NCI-H1092 (cell line): ENCODE measurements around the gene ADAMTS2.

ENCODE experiments used
- DNase-seq: peaks from one replicate; lab custom pipeline; 2025; lab: John Stamatoyannopoulos, UW

ADAMTS2 gene

DNA sequence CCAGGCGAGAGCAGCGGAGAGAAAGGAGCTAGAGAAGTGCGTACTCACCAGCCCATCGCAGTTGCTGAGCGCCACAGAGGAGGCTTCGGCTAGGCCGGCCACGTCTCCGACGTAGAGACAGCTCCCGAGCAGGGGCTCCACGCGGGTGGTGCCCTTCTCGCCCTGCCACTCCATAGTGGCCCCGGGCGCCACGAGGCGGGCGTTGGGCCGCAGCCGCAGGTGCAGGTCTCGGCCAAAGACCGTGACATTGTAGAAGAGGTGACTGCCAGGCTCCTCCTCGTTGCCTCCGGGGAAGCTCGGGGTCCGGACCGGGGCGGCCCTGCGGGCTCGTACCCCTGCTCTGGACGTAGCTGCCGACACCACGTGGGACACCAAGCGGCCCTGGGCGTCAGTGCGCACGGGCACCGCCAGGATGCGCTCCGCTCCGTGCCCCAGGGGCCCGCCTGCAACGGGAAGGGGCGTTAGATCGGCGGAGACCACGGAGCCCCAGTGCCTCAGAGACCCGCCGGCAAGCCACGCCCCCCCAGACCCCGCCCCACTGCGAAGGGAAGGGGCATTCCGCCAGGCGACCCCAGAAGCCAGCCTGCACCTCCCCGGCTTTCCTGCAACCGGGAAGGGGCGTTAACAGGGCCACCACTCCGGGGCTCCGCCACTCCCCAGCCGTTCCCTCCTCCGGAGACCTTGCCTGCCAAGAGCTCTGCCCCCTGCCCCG, 1.4 kb downstream of the ADAMTS2 start:
- DNase-seq, result no peak

DNA sequence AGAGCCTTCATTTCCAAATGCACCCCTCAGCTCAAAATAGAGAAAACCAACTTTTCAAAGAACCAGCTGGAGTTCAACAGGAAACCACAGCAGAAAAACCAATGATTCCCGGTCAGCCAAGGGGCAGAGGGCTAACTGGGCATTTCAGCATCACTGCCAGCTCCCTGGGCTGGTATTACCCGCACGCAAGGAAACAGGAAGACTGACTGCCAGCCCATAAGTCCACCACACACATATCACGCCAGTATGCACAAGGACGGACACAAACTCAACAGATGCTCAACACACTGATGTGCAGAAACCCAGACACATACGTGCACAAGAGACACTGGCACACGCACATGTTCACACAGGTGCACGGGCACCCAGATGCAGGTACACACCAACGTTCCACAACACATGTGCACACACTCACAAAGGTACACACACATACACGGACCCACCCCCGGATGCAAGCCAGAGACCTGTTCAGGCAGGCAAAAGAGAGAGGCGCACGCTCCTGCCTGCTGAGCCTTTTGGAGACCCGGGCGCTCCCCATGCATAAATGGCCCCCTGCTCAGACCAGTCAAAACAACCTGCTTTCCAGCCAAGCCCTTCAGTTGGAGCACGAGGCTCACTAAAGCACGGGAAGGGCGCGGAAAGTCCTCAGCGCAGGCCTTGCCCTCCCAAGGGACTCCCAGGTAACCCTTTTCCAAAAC, 2.1 kb downstream of the ADAMTS2 start:
- no peak for DNase-seq

DNA sequence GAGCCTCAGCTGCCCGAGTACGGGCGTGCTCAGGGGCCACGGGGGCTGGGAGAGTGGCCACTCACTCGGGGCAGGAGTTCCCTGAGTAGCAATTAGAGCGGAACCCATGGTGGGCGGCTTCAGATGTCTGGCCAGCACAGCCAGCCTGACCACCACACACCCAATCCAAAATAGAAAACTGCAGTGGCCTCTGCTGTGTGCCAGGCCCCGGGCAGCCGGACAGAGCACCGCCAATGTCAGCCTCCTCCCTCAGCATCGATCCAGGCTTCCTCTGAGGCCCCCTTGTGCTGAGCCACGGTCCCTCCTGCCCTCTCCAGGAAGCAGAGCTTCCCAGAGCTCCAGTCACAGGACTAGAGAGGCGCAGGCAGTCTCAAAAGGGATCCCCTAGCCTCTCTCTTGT, 2.7 kb downstream of the ADAMTS2 start:
- DNase-seq, result no peak

DNA sequence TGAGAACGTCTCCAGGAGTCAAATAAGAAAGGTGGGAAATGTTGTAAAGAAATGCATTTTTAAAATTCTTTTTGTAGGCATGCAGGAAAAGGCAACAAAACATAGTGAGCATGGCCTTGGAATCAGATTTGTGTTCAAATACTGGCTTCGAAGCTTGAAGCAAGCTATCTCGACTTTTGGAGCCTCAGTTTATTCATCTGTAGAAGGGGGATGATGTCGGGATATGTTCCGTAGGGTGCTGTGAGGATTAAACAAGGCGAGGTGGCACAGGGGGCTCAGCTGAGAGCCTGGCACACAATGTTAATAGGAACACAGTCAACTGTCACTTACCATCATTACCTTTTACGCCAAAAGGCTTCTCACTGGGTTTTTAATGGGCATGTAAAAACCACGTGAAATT, 4.8 kb downstream of the ADAMTS2 start:
- DNase-seq, result no peak

DNA sequence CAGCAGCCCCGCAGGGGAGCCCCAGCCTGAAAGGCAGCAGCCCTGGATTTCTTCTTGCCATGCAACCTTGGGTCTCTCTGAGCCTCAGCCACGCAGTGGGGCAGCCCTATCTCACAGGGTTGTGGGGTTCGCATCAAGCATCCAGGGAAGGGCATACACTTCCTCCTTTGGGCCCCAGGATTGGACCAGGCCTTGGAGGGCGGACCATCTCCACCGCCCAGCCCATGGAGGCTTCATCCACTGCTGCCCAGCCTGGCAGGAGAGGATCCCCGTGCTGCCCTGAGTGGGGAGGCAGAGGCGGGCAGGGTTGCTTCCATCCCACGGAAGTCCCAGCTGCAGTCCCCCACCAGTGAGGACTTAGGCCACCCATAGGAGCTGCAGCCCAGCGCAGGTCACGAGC, 5.3 kb downstream of the ADAMTS2 start:
- DNase-seq, result no peak

DNA sequence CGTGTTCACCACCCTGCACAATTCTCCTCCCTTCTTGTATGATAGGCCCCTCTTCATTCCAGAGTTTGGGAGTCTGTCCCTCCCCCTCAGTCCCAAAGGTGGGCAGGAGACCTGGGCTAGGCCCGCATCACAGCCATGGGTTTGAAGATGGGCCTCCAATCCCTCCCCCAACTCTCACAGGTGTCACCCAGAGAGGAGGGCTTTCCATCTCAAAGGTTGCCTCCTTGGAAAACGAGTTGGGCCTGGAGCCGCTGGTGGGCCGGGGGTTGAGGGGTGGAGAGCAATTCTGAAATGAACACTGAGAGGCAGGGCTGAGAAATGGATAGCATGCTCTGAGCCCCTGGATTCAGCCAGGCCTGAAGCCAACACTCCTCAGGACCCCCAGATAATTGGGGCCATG, 6.2 kb downstream of the ADAMTS2 start:
- no peak for DNase-seq

DNA sequence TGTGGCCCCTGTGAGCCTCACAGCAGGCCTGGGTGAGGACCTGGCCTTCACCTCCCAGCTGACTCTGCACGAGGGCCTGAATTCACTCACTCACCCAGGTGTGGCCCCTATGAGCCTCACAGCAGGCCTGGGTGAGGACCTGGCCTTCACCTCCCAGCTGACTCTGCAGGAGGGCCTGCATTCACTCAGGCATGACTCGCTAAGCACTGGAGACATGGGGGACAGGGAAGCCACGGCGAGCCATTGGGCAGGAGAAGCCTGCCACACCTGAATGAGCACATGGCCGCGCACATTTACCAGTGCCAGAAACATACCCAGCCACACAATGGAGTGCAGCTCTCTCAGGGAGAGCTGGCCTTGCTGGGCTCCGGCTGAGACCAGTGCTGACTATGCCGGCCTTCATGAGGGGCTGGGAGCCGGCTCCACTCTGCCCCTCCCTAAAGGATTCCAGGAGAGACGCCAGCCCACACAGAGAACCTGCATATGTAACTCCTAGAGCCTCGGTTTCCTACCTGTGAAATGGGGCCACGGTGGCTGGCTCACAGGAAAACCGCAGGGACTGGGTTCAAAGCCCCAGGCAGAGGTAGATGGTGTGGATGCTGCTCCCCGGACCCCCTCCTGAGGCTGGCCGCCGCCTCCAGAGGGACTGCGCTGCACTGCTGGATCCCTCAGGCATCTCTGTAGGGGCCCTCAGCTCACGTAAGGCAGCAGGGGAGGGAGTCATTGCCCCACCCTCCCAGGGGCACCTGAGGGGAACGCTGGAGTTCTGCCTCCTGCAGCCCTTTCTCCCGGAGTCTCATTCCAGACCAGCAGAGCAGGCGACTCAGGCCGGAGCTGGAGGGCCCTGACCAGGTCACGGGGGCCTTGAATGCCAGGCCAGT, 7.2 kb downstream of the ADAMTS2 start:
- no peak for DNase-seq

DNA sequence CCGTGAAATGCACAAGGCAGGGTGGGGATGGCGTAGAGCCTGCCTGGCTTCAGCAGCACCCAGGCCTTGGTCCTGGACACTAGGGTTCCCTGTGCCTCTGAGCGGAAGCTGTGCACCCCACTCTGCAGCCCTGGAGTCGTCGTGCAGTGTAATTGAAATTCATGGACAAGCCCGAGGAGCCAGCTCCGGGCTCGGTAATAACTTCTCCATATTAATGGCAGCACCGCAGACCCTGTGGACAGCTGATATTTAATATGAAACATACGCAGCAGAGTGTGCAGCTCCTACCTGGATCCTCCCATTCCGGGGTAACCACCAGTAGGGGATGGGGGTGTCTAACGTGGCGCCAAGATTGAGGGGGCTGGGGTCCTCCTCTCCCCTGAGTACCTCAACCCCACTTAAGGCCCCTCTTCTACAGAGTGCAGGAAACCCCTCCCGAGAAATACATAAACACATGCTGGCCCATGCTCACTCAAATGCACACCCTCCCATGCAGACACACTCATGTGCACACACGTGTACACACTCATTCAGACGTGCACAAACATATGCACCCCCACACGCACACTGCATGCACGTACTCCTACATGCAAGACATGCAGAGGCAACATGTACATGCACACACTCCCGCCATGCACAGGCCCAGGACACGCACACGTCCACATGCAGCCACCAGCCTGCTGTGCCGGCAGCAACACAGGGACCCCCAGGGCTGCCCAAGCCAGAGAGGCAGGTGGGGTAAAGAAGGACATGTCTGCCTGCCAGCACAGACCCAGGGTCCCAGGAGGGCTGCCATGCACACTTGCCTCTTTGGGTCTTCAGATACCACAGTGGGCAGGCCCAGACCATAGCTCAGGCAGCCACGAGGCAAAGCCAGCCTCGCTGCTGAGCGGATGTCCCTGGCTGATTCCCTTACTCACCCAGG, 8.1 kb downstream of the ADAMTS2 start:
- DNase-seq, result no peak

DNA sequence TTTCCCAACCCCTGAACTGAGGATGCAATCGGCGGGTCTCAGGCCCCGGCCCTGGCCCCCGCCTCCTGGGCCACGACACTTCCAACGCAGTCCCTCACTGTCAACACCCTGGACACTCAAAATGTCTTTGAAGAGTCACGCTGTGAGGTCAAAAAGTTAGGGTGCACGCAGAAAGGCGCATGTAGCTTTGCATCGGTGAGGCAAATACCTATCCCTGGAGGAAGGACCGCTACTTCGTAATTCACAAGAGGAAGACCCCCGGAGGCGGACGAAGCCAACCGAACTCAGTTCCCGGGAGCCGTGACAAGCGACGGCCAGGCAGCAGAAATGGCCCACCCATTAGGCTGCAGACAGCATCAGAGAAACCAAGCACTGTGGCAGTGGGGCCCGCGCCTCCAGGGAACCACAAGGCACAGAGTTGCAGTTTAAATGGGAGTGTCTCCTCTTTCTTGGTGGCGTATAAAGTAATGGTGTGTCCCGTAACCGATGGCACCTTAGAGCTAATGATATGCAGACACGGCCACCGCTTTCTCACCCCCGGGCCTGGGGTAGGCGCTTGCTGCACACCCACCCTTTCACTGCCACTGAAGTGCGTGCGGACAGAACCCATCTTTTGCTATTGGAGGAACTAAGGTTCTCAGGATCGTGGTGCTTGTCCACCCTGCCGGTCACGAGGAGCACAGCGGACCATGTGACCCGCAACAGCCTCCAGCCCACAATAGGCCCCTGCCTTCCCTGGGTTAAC, 9.0 kb downstream of the ADAMTS2 start:
- DNase-seq, result no peak

DNA sequence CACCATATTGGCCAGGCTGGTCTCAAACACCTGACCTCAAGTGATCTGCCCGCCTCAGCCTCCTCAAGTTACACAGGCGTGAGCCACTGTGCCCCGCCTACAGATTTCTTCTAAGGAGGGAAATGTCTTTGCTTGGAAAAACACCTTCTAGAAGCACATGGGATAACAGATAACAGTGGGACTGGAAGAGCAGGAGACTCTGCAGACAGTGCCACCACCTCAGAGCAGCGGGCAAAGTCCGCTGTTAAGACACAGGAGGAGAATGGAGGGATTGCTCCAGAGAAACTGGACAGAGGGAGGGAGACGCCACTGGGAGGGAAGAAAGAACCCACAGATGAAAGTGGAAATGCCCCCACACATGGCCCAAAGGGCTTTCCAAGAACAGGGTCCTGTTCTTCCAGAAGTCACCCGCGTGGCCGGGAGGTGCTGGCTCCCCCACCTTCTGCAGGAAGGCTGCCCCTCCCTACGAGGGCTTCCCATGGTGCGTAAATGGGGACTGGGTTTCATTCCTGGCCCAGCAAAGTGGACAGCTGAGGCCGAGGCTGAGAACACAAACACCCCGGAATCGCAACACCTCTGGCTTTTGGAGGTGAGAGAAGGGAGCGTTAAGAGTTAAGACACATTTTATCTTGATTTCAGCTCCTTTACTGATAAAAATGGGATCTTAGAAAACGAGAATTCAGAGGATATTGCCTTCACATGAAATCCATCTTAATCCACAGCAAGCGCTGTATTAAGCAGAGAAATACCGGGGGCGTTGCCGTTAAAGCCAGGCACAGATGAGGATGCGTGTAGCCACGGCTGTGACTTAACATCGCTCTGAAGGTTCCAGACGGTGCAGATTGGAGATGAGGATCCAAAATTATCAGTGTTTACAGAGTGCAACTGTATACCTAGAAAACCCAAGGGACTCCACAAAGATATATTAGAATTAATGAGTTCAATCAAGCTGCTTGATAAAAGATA, 11.2 kb downstream of the ADAMTS2 start:
- DNase-seq, result no peak

DNA sequence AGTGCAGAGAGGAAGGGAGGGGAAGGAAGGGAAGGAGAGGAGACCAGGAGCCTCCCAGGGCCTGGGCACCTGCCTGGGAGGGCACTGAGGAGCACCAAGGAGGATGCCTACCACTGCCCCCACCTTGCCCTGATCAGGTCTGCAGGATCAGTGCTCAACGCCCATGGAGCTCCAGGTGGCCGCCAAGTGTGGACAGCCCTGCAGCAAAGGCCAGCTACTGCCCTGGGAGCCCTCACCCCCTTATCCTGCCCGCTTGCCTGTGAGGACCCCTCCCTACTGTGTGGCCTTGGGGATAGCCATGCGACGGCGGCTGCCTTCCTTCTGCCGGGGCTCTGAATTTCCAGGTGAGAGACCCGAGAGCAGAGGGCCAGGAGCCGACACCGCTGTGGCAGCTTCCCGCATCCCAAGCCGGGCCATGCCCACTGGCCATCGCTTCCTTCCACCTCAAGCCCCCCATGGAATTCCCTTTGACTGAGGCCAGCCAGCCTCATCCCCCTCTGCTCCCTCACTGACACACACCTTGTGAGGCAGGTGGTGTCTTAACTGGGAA, 12.4 kb downstream of the ADAMTS2 start:
- DNase-seq, result no peak

DNA sequence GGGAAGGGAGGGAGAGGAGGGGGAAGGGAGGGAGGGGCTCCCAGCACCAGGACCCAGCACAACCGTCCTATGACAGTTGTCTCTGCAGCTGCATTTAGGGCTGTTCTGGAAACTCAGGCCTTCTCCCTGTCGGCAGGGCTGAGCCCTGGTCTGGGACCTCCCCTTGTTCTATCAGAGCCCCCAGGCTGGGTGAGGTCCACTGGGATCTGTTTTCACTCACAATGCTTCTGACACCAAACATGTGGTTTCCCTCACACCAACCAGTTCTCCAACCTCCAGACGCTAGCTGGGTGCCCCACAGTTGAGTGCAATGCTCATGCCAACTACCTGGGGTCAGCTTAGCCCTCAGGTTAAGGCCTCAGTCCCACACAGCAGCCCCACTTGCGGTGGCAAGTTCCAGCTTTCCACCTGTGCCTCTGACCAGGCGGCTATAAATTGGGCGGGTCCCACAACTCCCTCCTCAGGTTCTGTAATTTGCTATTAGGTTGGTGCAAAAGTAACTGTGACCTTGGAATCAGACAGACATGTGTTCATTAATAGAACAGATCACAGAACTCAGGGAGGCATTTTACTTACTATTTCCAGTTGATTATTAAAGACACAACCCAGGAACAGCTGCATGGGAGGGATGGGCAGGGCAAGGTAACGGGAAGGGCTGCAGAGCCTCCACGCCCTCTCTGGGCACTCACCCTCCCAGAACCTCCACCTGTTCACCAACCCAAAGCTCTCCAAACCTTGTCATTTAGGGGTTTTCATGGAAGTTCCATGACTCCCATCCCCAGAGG, 13.5 kb downstream of the ADAMTS2 start:
- DNase-seq, result no peak

DNA sequence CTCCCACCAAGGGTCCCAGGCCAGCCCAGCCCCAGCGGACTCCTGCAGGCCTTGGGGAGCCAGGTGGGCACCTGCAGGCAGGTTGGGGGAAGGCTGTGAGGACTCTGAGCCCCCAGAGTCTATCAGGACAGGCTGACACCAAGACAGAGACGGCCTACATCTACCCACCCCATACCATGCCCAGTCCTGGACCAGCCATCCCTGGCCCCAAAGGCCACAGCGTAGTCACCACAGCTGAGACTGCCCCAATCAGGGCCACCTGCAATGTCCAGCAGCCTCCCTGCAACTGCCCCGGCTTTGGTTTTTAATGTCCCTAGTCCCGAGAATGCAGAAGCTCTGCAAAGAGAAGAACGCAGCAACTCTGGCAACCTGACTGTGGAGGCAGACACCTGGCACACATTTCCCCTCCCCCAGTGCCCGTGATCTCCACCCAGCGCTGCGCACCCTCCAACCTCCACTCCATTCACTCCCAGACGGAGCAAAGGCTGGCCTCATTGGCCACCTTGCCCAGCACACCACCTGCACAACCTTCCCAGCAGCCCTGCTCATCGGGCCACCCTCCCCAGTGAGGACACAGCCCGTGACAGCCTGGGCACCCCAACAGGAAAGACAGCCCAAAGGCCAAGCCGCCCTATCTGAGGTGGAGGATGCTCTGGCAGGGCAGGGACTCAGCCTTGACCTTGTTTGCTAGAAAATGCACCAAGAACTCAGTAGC, 14.9 kb downstream of the ADAMTS2 start:
- DNase-seq, result no peak

DNA sequence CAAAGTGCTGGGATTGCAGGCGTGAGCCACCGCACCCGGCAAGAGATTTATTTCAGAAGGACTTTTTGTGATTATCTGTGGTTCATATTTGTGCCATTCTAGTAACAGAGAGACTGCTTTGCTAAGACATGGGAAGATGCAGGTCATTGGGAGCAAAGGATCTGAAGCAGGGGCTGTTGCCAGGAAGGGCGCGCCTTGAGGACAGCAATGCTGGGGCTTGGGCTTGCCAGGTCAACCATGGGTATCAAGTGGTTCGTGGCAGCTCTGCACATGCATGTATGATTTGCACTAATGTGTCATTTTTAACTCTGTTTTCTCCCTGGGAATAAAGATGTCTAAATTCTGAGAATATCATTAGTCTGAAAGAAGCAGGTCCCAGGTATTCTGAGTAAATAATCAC, 17.0 kb downstream of the ADAMTS2 start:
- no peak for DNase-seq

DNA sequence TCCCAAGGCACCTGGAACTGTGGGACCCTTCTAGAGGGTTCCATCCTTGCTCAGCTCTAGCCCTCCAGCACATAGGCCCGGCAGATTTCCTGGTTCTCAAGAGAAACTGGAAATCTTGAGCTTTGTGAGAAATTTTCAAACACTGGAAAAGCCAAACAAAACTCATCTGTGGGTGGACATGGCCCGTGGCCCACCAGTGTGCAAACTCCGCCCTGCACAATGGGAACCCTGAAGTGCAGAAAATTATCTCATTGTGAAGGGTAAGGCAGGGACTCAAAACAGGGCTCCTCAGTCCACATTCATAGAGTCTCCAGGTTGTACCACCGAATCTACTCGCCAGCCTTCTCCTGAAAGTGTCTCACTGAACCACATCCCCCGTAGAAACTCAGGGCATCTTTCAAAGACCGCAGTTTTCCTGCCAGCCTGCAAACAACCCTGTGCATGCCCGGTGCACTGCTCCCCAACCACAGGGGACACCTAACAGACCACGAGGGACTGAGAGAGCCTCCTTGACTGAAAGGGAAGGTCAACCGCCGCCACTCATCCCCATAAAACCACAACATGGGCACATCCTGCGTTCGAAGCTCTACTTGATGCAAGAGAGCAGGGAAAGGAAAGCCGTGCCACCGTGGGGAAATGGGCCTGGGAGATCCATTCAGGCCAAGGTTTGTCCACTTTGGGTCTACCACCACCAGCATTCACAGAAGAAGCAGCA, 18.1 kb downstream of the ADAMTS2 start:
- DNase-seq, result no peak

DNA sequence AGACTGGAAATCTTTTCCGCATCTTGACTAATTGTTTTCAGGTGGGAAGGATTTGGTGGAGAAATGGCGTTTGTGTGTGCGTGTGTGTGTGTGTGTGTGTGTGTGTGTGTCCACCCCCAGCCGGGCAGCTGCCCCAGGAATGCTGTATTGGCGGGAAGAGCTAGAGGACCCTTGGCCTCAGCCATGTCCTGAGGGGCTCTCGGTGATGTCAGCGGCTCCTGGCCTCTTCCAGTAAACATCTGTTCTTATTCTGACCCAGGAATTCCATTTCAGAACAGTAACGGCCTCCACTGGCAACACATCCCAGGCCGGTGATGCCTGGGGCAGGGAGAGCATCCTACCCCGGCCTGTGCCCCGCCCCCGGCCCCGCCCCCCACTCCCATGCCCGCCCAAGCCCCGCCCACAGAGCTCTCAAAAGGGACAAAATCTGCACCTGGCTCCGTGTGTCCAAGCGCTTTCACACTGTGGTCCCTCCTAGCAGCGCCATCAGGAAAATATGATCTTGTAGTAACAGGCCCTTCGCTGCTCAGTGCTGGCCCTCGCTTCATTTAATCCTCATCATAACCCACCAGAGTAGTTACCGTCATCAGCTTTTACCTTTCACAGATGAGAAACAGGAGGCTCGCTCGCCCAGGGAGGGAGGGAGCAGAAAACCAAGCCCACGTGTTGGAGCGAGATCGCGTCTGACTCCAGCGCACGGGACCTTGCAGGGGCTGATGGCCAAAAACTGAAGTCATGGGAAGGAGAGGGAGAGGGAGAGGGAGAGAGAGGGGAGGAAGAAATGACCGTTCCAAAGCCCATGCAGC, 18.9 kb downstream of the ADAMTS2 start:
- no peak for DNase-seq
